Measurements from ENCODE around the gene FBXL16.
A peak's percentile ranks its signal among the peaks of the same experiment; 100 is the strongest.
"Not testable (repeated sequence)": the region's sequence is repeated elsewhere in the genome, so short reads cannot be mapped to it uniquely, and the experiment has no call there.

The FBXL16 gene

GRCh38 chr16:705431-706188 lies at the start of gene FBXL16:
FBXL16 (minus strand) TSS chr16:705801; CDS start chr16:697405, 8,396 bp downstream.
- Mint-ChIP-seq H3K4me3 (peak within 1 kb of the TSS; percentile 9), H3K9me3 (no peaks in the 10 kb centered on the region), H3K27ac (no peak within 1 kb of the TSS), H3K4me1 (peaks cover 12% of the 10 kb centered on the region), H3K27me3 (peaks cover 87% of the 10 kb centered on the region), H3K36me3 (no peaks in the 10 kb centered on the region)
- ATAC-seq: no peak

GRCh38 chr16:754656-755055 lies 49.1 kb upstream of the FBXL16 start:
- no peak for ATAC-seq
- no peaks in the 10 kb centered on the region for H3K36me3 Mint-ChIP-seq
- H3K27ac Mint-ChIP-seq: no peak overlapping the region
- H3K4me1 Mint-ChIP-seq: peaks cover 5% of the 10 kb centered on the region
- H3K27me3 Mint-ChIP-seq: peaks cover 11% of the 10 kb centered on the region
- no peak overlapping the region for H3K4me3 Mint-ChIP-seq
- peaks cover 2% of the 10 kb centered on the region for H3K9me3 Mint-ChIP-seq

GRCh38 chr16:754121-754607 lies 48.6 kb upstream of the FBXL16 start:
- not testable (repeated sequence) for ATAC-seq

GRCh38 chr16:752007-752312 lies 46.4 kb upstream of the FBXL16 start:
- Mint-ChIP-seq H3K4me3 (no peak overlapping the region), H3K36me3 (no peaks in the 10 kb centered on the region), H3K27ac (no peak overlapping the region), H3K9me3 (no peaks in the 10 kb centered on the region), H3K27me3 (no peaks in the 10 kb centered on the region), H3K4me1 (peaks cover 5% of the 10 kb centered on the region)
- ATAC-seq: no peak

More at GRCh38 chr16:754121-754607, 48.6 kb upstream of the FBXL16 start:
- not testable (repeated sequence) for H3K9me3 Mint-ChIP-seq, H3K4me3 Mint-ChIP-seq, H3K27ac Mint-ChIP-seq, H3K4me1 Mint-ChIP-seq, H3K36me3 Mint-ChIP-seq
- peaks cover 11% of the 10 kb centered on the region for H3K27me3 Mint-ChIP-seq

- Mint-ChIP-seq H3K9me3 (no peaks in the 10 kb centered on the region), H3K36me3 (no peaks in the 10 kb centered on the region), H3K4me1 (peaks cover 5% of the 10 kb centered on the region), H3K27me3 (no peaks in the 10 kb centered on the region), H3K27ac (no peak overlapping the region), H3K4me3 (no peak overlapping the region)
- peak; percentile 16 for ATAC-seq
Observed at GRCh38 chr16:751152-752006, 45.8 kb upstream of the FBXL16 start.

GRCh38 chr16:750485-750884 lies 44.9 kb upstream of the FBXL16 start:
- peaks cover 5% of the 10 kb centered on the region for H3K4me1 Mint-ChIP-seq

GRCh38 chr16:749010-749409 lies 43.4 kb upstream of the FBXL16 start:
- H3K4me1 Mint-ChIP-seq: no peaks in the 10 kb centered on the region
- H3K27me3 Mint-ChIP-seq: no peaks in the 10 kb centered on the region
- H3K36me3 Mint-ChIP-seq: no peaks in the 10 kb centered on the region
- no peak overlapping the region for H3K27ac Mint-ChIP-seq
- H3K4me3 Mint-ChIP-seq: no peak overlapping the region
- no peak for ATAC-seq
- H3K9me3 Mint-ChIP-seq: no peaks in the 10 kb centered on the region

More at GRCh38 chr16:750485-750884, 44.9 kb upstream of the FBXL16 start:
- Mint-ChIP-seq H3K27ac (no peak overlapping the region), H3K36me3 (no peaks in the 10 kb centered on the region), H3K9me3 (no peaks in the 10 kb centered on the region), H3K27me3 (no peaks in the 10 kb centered on the region), H3K4me3 (no peak overlapping the region)
- ATAC-seq: no peak

GRCh38 chr16:747978-748746 lies 42.6 kb upstream of the FBXL16 start:
- Mint-ChIP-seq H3K9me3 (no peaks in the 10 kb centered on the region), H3K4me1 (no peaks in the 10 kb centered on the region), H3K27ac (no peak overlapping the region), H3K27me3 (no peaks in the 10 kb centered on the region), H3K4me3 (no peak overlapping the region), H3K36me3 (no peaks in the 10 kb centered on the region)
- ATAC-seq: no peak

GRCh38 chr16:746637-747036 lies 41.0 kb upstream of the FBXL16 start:
- Mint-ChIP-seq H3K4me1 (no peaks in the 10 kb centered on the region), H3K27ac (no peak overlapping the region), H3K27me3 (no peaks in the 10 kb centered on the region), H3K36me3 (no peaks in the 10 kb centered on the region), H3K9me3 (no peaks in the 10 kb centered on the region), H3K4me3 (no peak overlapping the region)
- ATAC-seq: no peak

GRCh38 chr16:745739-746138 lies 40.1 kb upstream of the FBXL16 start:
- ATAC-seq: no peak
- no peak overlapping the region for H3K27ac Mint-ChIP-seq
- no peaks in the 10 kb centered on the region for H3K27me3 Mint-ChIP-seq
- H3K4me1 Mint-ChIP-seq: no peaks in the 10 kb centered on the region
- H3K4me3 Mint-ChIP-seq: no peak overlapping the region
- no peaks in the 10 kb centered on the region for H3K9me3 Mint-ChIP-seq
- no peaks in the 10 kb centered on the region for H3K36me3 Mint-ChIP-seq

GRCh38 chr16:743794-744500 lies 38.3 kb upstream of the FBXL16 start:
- no peaks in the 10 kb centered on the region for H3K9me3 Mint-ChIP-seq

GRCh38 chr16:742894-743293 lies 37.3 kb upstream of the FBXL16 start:
- ATAC-seq, H3K27ac Mint-ChIP-seq, H3K9me3 Mint-ChIP-seq, H3K36me3 Mint-ChIP-seq, H3K27me3 Mint-ChIP-seq, H3K4me3 Mint-ChIP-seq: not testable (repeated sequence)
- peaks cover 20% of the 10 kb centered on the region for H3K4me1 Mint-ChIP-seq

More at GRCh38 chr16:743794-744500, 38.3 kb upstream of the FBXL16 start:
- Mint-ChIP-seq H3K27me3 (no peaks in the 10 kb centered on the region), H3K27ac (no peak overlapping the region), H3K4me1 (peaks cover 13% of the 10 kb centered on the region), H3K36me3 (no peaks in the 10 kb centered on the region), H3K4me3 (no peak overlapping the region)
- no peak for ATAC-seq

GRCh38 chr16:741986-742629 lies 36.5 kb upstream of the FBXL16 start:
- peak overlapping the region; percentile 75 for H3K4me3 Mint-ChIP-seq
- ATAC-seq: no peak
- peak overlapping the region; percentile 88 for H3K27ac Mint-ChIP-seq
- no peaks in the 10 kb centered on the region for H3K36me3 Mint-ChIP-seq
- peaks cover 28% of the 10 kb centered on the region for H3K4me1 Mint-ChIP-seq
- no peaks in the 10 kb centered on the region for H3K27me3 Mint-ChIP-seq
- no peaks in the 10 kb centered on the region for H3K9me3 Mint-ChIP-seq

- ATAC-seq: peak; percentile 90
- Mint-ChIP-seq H3K4me3 (peak within 1 kb of the TSS; percentile 83), H3K4me1 (peaks cover 36% of the 10 kb centered on the region), H3K36me3 (peaks cover 6% of the 10 kb centered on the region), H3K9me3 (no peaks in the 10 kb centered on the region), H3K27ac (peak within 1 kb of the TSS; percentile 88), H3K27me3 (no peaks in the 10 kb centered on the region)
Observed at GRCh38 chr16:740764-741505, 35.3 kb upstream of the FBXL16 start, which contains the start of gene CIAO3. CIAO3 (minus strand) TSS chr16:740997; CDS start chr16:740985, 12 bp downstream.
